T47D (cell line): ENCODE data around the gene PGLYRP3.
A peak's percentile ranks its signal among the peaks of the same experiment; 100 is the strongest.

Experiments used
- DNase-seq, 2 experiments: peaks; one replicate each; pipeline versions ENCODE4 v3.0.0 to v3.0.0-alpha.2; 2011 to 2012; ENCODE audit warnings: low read depth in 1 of 2, low spot score in 1 of 2
- JUND ChIP-seq: IDR thresholded peaks from 2 replicates; pipeline ENCODE4 v1.6.1; 2012; ENCODE audit warnings: low read depth
- in situ Hi-C: cut with HindIII; loops from 2 replicates; pipeline ENCODE4 v1.10.0; 2016; ENCODE audit warnings: low sequenced_read_pairs, low pct_unique_long_range_greater_than_20kb

Gene PGLYRP3

DNA sequence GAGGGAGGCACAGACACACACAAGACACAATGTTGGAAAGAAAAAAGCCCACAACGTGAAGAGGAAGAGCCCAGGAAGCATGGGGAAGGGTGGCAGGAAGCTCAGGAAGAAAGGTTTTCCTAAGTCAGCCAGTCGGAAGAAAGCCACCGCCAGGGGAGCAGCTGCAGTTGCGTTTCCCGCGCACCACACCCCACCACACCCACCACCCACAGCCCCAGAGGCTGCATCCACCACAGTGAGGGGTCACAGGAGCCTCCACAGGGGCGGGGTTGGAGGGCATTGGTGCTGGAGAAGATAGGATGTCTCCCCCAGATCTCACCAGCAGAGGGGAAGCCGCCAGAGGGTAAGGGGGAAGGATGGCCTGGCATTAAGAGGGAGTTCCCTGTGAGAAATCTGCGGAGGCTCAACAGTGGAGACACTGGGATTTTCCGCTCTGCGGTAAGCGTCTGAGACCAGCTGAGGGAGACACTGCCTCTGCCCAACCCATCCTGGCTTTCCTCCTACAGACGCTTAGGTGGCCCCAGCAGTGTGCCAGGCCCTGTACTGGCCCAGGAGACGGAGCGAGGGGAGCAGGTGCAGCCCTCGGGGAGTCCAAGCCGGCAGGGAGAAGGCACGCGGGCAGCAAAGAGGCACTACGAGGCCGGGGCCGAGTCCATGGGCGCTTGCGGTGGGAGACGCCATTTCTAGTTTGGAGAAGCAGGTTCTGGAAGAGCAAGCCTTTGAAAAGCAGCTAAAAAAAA lies 19.8 kb downstream of the PGLYRP3 start:
- in situ Hi-C loops: no loop called here
- DNase-seq: no peak
- TF ChIP-seq JUND: no peak

DNA sequence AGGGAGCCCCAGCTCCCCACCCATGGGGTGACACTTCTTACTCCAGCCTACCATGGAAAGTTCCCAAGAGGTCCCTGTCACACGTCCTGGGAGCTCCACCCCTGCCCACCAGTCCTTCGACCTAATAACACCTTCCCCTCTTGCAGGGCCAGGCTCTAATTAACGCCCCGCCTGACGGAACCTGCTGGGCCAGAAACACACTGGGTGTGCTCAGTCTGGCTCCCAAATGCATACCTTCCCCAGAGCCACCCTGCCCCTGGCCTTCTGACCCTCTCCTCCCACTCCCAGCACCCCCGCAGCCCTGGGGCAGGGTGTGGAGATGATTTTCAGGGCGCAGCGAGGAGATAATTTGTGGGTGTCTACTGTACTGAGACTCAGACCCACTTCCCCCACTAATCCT lies 20.6 kb downstream of the PGLYRP3 start:
- in situ Hi-C loops: no loop called here
- DNase-seq: no peak
- TF ChIP-seq JUND: no peak

DNA sequence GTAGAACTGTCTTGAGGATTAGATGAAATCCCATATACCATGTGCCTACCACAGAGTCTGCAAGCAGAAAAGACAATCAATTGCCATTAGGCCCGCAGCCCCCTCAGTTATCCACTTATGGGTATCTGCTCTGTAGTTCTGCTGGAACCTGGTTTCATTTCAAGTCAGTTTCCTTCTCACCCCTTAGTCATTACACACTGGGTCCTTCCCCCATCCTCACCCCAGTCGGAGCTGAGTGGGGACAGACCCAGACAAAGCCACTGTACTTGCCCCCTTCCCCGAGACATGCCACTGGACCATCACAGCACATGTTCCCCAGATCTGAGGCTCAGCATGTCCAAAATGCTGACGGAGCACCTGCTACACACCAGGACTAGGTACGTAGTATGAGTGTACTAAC lies 21.2 kb downstream of the PGLYRP3 start:
- TF ChIP-seq JUND: no peak
- DNase-seq: no peak
- in situ Hi-C loops: no loop called here

DNA sequence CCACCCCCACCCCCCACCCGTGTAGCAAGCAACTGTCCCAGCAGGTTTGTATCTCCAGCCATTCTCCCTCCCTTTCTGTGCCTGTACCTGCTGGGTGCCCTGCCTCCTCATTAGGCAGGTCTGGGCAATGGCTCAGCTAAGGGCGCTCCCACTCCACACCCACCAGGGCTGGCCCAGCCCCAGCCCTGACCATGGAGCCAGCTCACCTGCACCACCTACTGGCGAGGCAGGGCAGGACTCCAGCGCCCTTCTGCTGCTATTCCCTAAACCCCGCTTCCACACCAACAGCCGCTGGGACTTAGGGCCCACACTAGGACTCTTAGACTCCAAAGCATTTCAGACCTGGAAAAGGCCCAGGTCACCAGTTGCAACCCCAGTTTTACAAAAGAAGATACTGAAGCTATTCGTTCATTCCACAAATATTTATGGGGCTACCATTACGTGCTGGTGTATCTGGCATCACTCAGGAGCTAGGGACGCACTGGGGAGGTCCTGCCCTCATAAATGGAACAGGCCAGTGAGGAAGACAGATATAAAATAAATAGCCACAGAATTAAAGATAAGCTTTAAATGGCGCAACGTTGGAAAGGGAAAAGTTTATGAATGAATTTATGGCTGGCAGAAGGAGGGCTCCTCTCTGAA lies 24.0 kb downstream of the PGLYRP3 start:
- in situ Hi-C loops: no loop called here
- peak in 1 of 2 experiments; percentile 35 for DNase-seq
- TF ChIP-seq JUND: no peak

DNA sequence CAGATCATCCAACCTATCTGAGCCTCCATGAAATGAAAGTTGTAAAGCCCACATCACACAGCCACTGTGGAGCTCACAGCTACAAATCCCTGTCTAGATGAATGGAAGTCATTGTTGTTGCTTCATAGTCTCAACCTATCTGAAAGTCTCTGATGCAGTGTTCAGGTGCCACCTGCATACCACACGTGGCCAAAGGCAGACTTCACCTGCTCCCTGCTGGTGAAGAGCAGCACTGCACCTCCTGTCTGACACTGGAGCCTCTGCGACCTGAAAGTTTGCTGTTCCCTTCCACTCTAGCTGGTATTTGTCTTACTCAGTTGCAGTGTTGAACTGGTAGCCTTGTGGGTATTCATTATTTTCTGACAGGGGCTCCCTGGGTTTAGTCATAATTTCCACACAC lies 34.9 kb downstream of the PGLYRP3 start:
- in situ Hi-C loops: no loop called here
- no peak for TF ChIP-seq JUND
- DNase-seq: peak; percentile 45 to 83

DNA sequence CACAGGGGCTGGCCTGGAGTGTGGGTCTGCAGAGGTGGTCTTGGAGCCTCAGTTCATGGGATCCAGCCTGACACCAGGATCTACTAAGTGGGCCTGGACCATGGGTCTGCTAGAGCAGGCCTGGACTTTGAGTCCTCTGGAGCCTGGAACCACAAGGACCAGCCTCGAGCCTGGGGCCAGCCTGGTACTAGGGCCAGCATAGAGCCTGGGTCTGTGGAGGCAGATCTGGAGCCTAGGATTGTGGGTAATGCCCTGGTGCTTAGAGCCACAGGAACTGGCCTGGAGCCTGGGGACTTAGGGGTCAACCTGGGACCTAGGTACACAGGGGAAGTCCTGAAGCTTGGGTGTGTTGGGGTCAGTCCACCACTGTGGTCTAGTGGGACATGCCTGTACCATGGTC lies 40.6 kb downstream of the PGLYRP3 start:
- no peak for TF ChIP-seq JUND
- DNase-seq: no peak
- in situ Hi-C loops: no loop called here

DNA sequence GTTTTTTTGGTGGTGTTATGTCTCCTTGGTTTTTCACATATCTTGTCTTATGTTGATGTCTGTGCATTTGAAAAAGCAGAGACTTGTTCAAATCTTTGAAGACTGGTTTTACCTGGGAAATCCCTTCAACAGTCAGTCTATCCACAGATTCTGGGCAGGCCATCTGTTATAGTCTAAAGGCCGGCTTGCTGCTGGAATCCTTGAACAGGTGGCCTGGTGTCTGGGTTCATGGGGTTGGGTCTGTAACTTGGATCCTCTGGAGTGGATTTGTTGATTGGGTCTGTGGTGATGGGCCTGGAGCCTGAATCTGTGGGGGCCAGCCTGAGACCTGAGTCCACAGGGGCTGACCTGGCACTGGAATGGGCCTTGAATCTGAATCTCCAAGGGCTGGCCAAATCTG lies 41.0 kb downstream of the PGLYRP3 start:
- no peak for DNase-seq
- in situ Hi-C loops: no loop called here
- no peak for TF ChIP-seq JUND

DNA sequence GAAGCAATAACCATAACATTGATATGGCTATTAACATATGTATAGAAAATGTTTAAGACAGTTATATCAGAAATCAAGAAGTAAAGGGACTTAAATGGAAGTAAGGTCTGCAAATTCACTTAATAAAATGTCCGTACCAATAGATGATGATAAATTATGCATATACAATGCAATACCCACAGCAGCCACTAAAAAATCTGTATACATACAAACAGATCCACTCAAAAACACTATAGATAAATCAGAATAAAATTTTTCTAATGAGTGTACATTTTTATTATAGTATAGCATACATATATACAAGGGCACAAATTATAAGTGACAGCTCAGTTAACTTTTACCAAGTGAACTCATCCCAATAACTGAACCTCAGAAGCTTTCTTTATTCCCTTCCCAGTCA lies 47.3 kb downstream of the PGLYRP3 start:
- no peak for DNase-seq
- no peak for TF ChIP-seq JUND
- in situ Hi-C loops: no loop called here

DNA sequence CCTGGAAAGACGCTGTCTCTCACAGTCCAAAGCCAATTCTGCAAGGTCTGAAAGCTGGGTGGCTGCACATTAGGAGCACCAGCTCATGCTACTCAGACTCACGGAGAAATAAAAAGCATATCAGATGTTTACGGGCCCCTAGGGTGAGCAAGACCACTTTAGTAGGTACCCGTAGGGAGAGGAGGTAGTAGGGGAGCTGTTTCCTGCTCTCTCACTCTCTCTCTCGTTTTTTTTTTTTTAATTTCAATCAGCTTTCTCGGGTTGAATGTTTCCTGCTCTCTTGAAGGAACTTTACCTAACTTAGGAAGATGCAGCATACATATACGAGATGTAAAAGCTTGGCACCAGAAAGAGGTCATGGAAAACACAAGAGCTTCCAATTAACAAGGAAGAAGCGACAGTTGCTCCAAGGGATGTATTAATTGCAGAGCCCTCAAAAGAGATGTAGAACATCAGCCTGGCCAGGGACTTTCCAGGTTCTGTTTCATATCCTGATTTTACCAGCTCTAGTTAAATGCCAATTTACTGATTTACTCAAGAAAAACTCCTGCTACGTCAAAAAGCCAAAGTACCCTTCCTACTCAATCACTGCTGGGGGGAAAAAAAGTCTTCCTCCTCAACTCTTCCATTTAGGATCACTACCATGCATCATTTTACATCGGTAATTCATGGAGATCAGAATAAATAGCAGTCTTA lies 50.1 kb downstream of the PGLYRP3 start:
- TF ChIP-seq JUND: no peak
- in situ Hi-C loops: no loop called here
- DNase-seq: no peak

DNA sequence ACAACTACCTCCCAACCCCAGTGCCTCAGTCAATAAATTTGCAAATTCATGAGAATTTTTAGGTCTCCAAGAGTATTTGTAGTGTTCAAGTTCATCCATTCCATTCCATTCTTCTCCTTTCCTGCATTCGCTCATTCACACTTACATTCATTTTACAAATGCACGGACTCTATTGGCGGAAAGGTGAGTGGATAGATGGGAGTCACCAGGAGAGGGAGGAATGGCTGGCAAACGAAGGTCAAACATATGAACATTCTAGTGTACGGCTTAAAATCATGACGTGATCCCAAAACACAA lies 50.7 kb downstream of the PGLYRP3 start:
- DNase-seq: peak in 1 of 2 experiments; percentile 10
- TF ChIP-seq JUND: no peak
- in situ Hi-C loops: no loop called here

DNA sequence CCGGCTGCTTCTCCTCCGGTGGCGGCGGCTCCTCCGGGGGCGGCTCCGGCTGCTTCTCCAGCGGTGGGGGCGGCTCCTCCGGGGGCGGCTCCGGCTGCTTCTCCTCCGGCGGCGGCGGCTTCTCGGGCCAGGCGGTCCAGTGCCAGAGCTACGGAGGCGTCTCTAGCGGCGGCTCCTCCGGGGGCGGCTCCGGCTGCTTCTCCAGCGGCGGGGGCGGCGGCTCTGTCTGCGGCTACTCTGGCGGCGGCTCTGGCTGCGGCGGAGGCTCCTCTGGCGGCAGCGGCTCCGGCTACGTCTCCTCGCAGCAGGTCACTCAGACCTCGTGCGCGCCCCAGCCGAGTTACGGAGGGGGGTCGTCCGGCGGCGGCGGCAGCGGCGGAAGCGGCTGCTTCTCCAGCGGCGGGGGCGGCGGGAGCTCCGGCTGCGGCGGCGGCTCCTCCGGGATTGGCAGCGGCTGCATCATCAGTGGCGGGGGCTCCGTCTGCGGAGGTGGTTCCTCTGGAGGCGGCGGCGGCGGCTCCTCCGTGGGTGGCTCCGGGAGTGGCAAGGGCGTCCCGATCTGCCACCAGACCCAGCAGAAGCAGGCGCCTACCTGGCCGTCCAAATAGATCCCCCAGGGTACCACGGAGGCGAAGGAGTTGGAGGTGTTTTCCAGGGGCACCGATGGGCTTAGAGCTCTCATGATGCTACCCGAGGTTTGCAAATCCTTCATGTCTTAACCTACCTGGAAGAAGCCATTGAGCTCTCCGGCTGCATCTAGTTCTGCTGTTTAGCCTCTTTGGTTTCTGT lies 51.3 kb downstream of the PGLYRP3 start:
- in situ Hi-C loops: no loop called here
- DNase-seq: no peak

DNA sequence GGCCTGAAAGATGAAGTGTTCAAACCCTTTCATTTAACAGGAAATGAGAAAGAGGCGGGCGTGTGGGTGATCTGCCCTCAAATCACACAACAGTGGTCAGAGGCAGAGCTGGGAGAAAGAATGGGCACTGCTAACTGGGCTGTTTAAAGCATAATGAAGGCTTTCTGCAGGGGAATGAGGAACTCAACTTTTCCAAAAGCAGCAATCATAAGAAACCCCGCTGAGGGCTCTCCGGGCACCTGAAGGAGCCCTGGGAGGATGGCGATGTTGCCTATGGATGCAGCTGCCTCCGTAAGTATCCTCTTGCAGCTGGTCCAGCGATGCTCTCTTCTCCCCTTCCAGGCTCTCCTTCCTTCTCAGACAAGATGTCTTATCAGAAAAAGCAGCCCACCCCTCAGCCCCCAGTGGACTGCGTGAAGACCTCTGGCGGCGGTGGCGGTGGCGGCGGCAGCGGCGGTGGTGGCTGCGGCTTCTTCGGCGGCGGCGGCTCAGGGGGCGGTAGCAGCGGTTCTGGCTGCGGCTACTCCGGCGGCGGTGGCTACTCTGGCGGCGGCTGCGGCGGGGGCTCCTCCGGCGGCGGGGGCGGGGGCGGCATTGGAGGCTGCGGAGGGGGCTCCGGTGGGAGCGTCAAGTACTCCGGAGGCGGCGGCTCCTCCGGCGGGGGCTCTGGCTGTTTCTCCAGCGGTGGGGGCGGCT lies 52.0 kb downstream of the PGLYRP3 start:
- in situ Hi-C loops: no loop called here
- DNase-seq: no peak
- TF ChIP-seq JUND: no peak

More for the DNA sequence above, 51.3 kb downstream of the PGLYRP3 start:
- TF ChIP-seq JUND: no peak

DNA sequence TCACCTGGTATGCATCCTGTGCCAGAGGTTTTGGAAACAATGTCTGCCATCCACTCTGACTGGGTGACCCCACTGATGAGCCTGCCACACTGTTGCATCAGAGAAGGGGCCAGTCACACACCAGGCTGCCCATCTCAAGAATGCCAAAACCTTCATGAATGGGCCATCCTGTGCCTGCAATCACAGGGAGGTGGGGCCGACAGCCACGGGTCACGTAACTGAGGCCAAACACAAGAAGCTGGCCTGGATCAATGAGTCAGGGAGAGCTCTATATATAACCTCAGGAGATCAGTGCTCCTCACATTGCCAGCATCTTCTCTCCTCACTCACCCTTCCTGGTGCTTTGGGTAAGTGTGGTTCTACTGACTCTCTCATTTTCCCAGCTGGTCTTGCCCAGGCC lies 53.4 kb downstream of the PGLYRP3 start, which contains the start of gene LORICRIN:
Gene LORICRIN (plus strand): TSS at position 301 of the 400 bp plus-strand sequence. CDS start 1,263 bp downstream, outside the sequence.
- no peak for DNase-seq
- TF ChIP-seq JUND: no peak
- in situ Hi-C loops: no loop called here
